GM23338 (cell line): ENCODE data around the gene TMEM214. TPM values are rescaled to one million over a fixed set of nuclear protein-coding genes. Genes with fewer than 3 reads are reported as not detected.

Experiments
- ATAC-seq: fragments of 200-7000 bp; cut with Tn5 transposase; 3 replicates; pipeline ENCODE4 v1.9.1; 2020
- DNase-seq: peaks from one replicate; pipeline ENCODE4 v3.0.0-alpha.2; 2015; ENCODE audit warnings: low spot score
- H2AFZ ChIP-seq: fragments of 200-600 bp; sonication (generic); 2 replicates; pipeline ENCODE4 v1.8.0; 2016; ENCODE audit warnings: antibody characterized with exemption, mild to moderate bottlenecking, moderate library complexity
- H3F3A ChIP-seq: fragments of 200-600 bp; sonication (generic); replicated peaks from 2 replicates; pipeline ENCODE4 v1.8.0; 2017; ENCODE audit warnings: antibody characterized with exemption, mixed run types, low read depth
- H3K27ac ChIP-seq: fragments of 200-600 bp; sonication (generic); 2 replicates; pipeline ENCODE4 v1.6.1; 2016; ENCODE audit warnings: low read depth
- H3K27me3 ChIP-seq: fragments of 200-600 bp; sonication (generic); 2 replicates; pipeline ENCODE4 v1.8.0; 2016; ENCODE audit warnings: mild to moderate bottlenecking, mixed run types, moderate library complexity; ENCODE audit not compliant: insufficient read depth
- H3K36me3 ChIP-seq: fragments of 200-600 bp; sonication (generic); 2 replicates; pipeline ENCODE4 v1.8.0; 2016; ENCODE audit warnings: mild to moderate bottlenecking; ENCODE audit not compliant: insufficient read depth
- H3K4me1 ChIP-seq: fragments of 200-600 bp; sonication (generic); 2 replicates; pipeline ENCODE4 v1.8.0; 2016; ENCODE audit warnings: mild to moderate bottlenecking, moderate library complexity; ENCODE audit not compliant: insufficient read depth
- H3K4me2 ChIP-seq: fragments of 200-600 bp; sonication (generic); 2 replicates; pipeline ENCODE4 v1.7.1; 2017; ENCODE audit warnings: mixed run types
- H3K4me3 ChIP-seq: fragments of 200-600 bp; sonication (generic); 2 replicates; pipeline ENCODE4 v1.6.1; 2016; ENCODE audit warnings: mixed run types
- H3K79me2 ChIP-seq: fragments of 200-600 bp; sonication (generic); replicated peaks from 2 replicates; pipeline ENCODE4 v1.8.0; 2017; ENCODE audit warnings: mild to moderate bottlenecking; ENCODE audit not compliant: insufficient read depth
- H3K9me2 ChIP-seq: fragments of 200-600 bp; sonication (generic); 2 replicates; pipeline ENCODE4 v1.8.0; 2017; ENCODE audit not compliant: insufficient read depth
- H4K20me1 ChIP-seq: fragments of 200-600 bp; sonication (generic); replicated peaks from 2 replicates; pipeline ENCODE4 v1.8.0; 2017; ENCODE audit warnings: mild to moderate bottlenecking; ENCODE audit not compliant: insufficient read depth
- H3K27ac Mint-ChIP-seq: 2 replicates; pipeline ENCODE4 v1.8.0; 2020; ENCODE audit warnings: inconsistent platforms, mild to moderate bottlenecking, moderate library complexity, mixed read lengths
- H3K27me3 Mint-ChIP-seq: 3 replicates; pipeline ENCODE4 v1.8.0; 2022; ENCODE audit warnings: low read depth, mild to moderate bottlenecking, moderate library complexity, mixed read lengths, inconsistent platforms; ENCODE audit not compliant: insufficient read depth, poor library complexity
- H3K36me3 Mint-ChIP-seq: 3 replicates; pipeline ENCODE4 v1.8.0; 2021; ENCODE audit warnings: low read depth, mild to moderate bottlenecking, inconsistent platforms, moderate library complexity, mixed read lengths
- H3K4me1 Mint-ChIP-seq: 3 replicates; pipeline ENCODE4 v1.8.0; 2020; ENCODE audit warnings: mild to moderate bottlenecking, inconsistent platforms, mixed read lengths
- H3K4me3 Mint-ChIP-seq: 3 replicates; pipeline ENCODE4 v1.8.0; 2021; ENCODE audit warnings: moderate library complexity, mild to moderate bottlenecking, inconsistent platforms, mixed read lengths
- H3K9me3 Mint-ChIP-seq: 3 replicates; pipeline ENCODE4 v1.8.0; 2020; ENCODE audit warnings: moderate library complexity, mild to moderate bottlenecking, inconsistent platforms, mixed read lengths
- CREB1 ChIP-seq: fragments of 250-450 bp; sonication (Bioruptor Pico); IDR thresholded peaks from 2 replicates; pipeline ENCODE4 v1.5.0; 2020; ENCODE audit warnings: low read depth, mild to moderate bottlenecking, moderate library complexity
- EZH2 ChIP-seq: fragments of 200-600 bp; sonication (generic); IDR thresholded peaks from one replicate; pipeline ENCODE4 v1.8.0; 2017; ENCODE audit warnings: antibody characterized with exemption, mild to moderate bottlenecking, low read depth; ENCODE audit not compliant: unreplicated experiment
- JUNB ChIP-seq: IDR thresholded peaks from one replicate; pipeline ENCODE4 v1.6.1; 2016; ENCODE audit warnings: antibody characterized with exemption; ENCODE audit not compliant: unreplicated experiment
- NANOG ChIP-seq: IDR thresholded peaks from 2 replicates; pipeline ENCODE4 v1.6.1; 2016; ENCODE audit warnings: antibody characterized with exemption, borderline replicate concordance
- POLR2AphosphoS5 ChIP-seq: IDR thresholded peaks from 2 replicates; pipeline ENCODE4 v1.6.1; 2016; ENCODE audit warnings: antibody characterized with exemption, low read depth
- STAT1 ChIP-seq: IDR thresholded peaks from one replicate; pipeline ENCODE4 v1.6.1; 2016; ENCODE audit warnings: antibody characterized with exemption; ENCODE audit not compliant: unreplicated experiment
- ZNF114 ChIP-seq: fragments of 250-450 bp; sonication (Bioruptor Pico); IDR thresholded peaks from 2 replicates; pipeline ENCODE4 v1.5.0; 2020; ENCODE audit warnings: mild to moderate bottlenecking, moderate library complexity
- polyA plus RNA-seq: library from polyadenylated mRNA; unstranded; fragments of >200 nt; fragmentation: Nextera tagmentation; extraction: Ambion mirVana; gene quantifications from 2 replicates; pipeline ENCODE4 v1.2.1, GENCODE V29; 2016
- total RNA-seq: library from RNA; depleted of rRNA; stranded (reverse); fragments of >200 nt; shearing (Covaris generic); gene quantifications from 2 replicates; pipeline ENCODE4 v1.2.3, GENCODE V29; 2014
- TF ChIP-seq, protein P1 (sequence below): IDR thresholded peaks from 2 replicates; pipeline ENCODE4 v1.6.1; 2016; ENCODE audit warnings: antibody characterized with exemption
- TF ChIP-seq, protein P2 (sequence below): fragments of 250-450 bp; sonication (Bioruptor Pico); IDR thresholded peaks from 2 replicates; pipeline ENCODE4 v1.5.0; 2020; ENCODE audit warnings: mild to moderate bottlenecking, moderate library complexity
- TF ChIP-seq, protein P3 (sequence below), 2 experiments: fragments of 200-600 bp in 1 of 2; sonication (generic) in 1 of 2; conservative IDR thresholded peaks; 2 replicates each; pipeline versions ENCODE4 v1.5.1 to v1.6.1; 2016 to 2017; ENCODE audit warnings: antibody characterized with exemption in 2 of 2, low read depth in 2 of 2, mild to moderate bottlenecking in 2 of 2, moderate library complexity in 1 of 2

TMEM214 gene
- total and polyA plus RNA-seq, 2 experiments from 2014 or later: 18.4 to 36.5 TPM

DNA sequence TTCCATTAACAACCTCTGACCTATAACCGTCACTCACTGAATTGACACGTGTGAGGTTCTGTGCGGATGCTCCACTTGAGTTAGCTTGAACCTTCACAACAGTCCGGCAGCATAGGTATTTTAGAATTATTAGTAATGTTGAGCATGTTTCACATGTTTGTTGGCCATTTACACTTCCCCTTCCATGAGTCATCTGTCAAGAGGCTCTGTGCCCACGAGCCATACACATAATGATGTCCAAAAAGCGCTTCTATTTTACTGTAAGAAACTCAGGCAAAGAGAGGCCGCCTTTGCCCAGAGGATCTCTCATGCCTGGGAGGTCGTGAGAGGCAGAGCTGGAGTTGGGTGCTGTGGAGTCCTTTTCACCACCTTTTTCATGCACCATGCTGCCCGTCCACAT, 28.9 kb upstream of the TMEM214 start:
- no peak overlapping the region for H3K4me3 Mint-ChIP-seq
- Histone ChIP-seq H4K20me1 (0 out of 2 replicates have a peak, but pooled peaks cover 3% of the 10 kb centered on the region), H3K79me2 (no peaks in the 10 kb centered on the region), H2AFZ (no peak overlapping the region), H3F3A (no peaks in the 10 kb centered on the region), H3K27me3 (no peaks in the 10 kb centered on the region), H3K27ac (no peak overlapping the region), H3K36me3 (no peaks in the 10 kb centered on the region), H3K4me2 (no peak overlapping the region), H3K4me3 (no peak overlapping the region), H3K9me2 (no peaks in the 10 kb centered on the region), H3K4me1 (no peaks in the 10 kb centered on the region)
- no peaks in the 10 kb centered on the region for H3K36me3 Mint-ChIP-seq
- peaks cover 4% of the 10 kb centered on the region; the same call in 2 of the 3 replicates for H3K4me1 Mint-ChIP-seq
- no peak for DNase-seq
- no peaks in the 10 kb centered on the region for H3K9me3 Mint-ChIP-seq
- no peak overlapping the region for H3K27ac Mint-ChIP-seq
- no peaks in the 10 kb centered on the region for H3K27me3 Mint-ChIP-seq
- ATAC-seq: no peak
- no peak for TF ChIP-seq POLR2AphosphoS5
- TF ChIP-seq STAT1: no peak
- no peak for TF ChIP-seq JUNB
- TF ChIP-seq ZNF114 (CRISPR knock-in tag): no peak
- TF ChIP-seq, protein P1, sequence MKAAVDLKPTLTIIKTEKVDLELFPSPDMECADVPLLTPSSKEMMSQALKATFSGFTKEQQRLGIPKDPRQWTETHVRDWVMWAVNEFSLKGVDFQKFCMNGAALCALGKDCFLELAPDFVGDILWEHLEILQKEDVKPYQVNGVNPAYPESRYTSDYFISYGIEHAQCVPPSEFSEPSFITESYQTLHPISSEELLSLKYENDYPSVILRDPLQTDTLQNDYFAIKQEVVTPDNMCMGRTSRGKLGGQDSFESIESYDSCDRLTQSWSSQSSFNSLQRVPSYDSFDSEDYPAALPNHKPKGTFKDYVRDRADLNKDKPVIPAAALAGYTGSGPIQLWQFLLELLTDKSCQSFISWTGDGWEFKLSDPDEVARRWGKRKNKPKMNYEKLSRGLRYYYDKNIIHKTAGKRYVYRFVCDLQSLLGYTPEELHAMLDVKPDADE: no peak

DNA sequence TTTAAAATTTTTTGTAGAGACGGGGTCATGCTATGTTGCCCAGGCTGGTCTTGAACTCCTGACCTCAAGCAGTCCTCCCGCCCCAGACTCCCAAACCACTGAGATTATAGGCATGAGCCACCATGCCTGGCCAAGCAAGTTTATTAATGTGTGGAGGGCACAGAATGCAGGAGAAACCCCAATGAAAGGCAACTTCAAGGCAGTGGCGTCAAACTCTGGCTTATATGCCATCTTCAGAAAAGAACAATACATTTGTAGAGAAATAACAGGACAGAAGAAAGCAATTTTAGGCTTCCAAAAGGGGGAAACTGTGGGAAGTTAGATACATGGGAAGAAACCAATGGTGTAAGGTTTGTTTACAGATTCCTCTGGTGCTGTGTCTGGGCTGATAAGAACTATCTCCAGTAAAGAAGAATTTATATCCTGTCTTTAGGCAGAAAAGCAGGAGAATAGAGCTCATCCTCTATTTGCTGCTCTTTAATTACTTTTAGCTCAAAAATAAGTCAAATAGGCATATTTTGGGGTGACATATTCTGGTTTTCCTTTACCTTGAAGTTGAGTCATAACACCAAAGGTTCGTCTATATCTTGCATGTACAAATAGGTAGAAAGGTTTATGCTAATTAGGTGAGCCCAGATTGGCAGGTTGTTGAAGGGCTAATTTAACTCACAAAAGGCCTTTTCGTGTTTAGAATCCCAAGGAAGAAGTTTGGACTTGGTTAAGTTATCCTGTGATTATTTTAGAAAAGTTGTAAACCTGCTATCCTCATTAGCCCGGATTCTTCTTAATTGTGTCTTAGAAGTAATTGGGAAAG, 26.0 kb upstream of the TMEM214 start:
- Histone ChIP-seq H3K4me2 (no peak overlapping the region), H3K9me2 (no peaks in the 10 kb centered on the region), H2AFZ (no peak overlapping the region), H3K27ac (no peak overlapping the region), H3K79me2 (no peaks in the 10 kb centered on the region), H3K4me3 (no peak overlapping the region), H3K4me1 (no peaks in the 10 kb centered on the region), H3K27me3 (no peaks in the 10 kb centered on the region), H4K20me1 (0 out of 2 replicates have a peak, but pooled peaks cover 3% of the 10 kb centered on the region), H3F3A (no peaks in the 10 kb centered on the region), H3K36me3 (no peaks in the 10 kb centered on the region)
- no peak for DNase-seq
- H3K27ac Mint-ChIP-seq: no peak overlapping the region
- H3K4me1 Mint-ChIP-seq: peaks cover 4% of the 10 kb centered on the region
- no peaks in the 10 kb centered on the region for H3K9me3 Mint-ChIP-seq
- H3K27me3 Mint-ChIP-seq: peaks cover 1% of the 10 kb centered on the region
- H3K4me3 Mint-ChIP-seq: no peak overlapping the region
- ATAC-seq: no peak
- H3K36me3 Mint-ChIP-seq: no peaks in the 10 kb centered on the region; the same call in 2 of the 3 replicates
- TF ChIP-seq STAT1: no peak
- no peak for TF ChIP-seq NANOG
- TF ChIP-seq JUNB: no peak
- TF ChIP-seq ZNF114 (CRISPR knock-in tag): no peak
- no peak for TF ChIP-seq EZH2
- TF ChIP-seq, protein P2, sequence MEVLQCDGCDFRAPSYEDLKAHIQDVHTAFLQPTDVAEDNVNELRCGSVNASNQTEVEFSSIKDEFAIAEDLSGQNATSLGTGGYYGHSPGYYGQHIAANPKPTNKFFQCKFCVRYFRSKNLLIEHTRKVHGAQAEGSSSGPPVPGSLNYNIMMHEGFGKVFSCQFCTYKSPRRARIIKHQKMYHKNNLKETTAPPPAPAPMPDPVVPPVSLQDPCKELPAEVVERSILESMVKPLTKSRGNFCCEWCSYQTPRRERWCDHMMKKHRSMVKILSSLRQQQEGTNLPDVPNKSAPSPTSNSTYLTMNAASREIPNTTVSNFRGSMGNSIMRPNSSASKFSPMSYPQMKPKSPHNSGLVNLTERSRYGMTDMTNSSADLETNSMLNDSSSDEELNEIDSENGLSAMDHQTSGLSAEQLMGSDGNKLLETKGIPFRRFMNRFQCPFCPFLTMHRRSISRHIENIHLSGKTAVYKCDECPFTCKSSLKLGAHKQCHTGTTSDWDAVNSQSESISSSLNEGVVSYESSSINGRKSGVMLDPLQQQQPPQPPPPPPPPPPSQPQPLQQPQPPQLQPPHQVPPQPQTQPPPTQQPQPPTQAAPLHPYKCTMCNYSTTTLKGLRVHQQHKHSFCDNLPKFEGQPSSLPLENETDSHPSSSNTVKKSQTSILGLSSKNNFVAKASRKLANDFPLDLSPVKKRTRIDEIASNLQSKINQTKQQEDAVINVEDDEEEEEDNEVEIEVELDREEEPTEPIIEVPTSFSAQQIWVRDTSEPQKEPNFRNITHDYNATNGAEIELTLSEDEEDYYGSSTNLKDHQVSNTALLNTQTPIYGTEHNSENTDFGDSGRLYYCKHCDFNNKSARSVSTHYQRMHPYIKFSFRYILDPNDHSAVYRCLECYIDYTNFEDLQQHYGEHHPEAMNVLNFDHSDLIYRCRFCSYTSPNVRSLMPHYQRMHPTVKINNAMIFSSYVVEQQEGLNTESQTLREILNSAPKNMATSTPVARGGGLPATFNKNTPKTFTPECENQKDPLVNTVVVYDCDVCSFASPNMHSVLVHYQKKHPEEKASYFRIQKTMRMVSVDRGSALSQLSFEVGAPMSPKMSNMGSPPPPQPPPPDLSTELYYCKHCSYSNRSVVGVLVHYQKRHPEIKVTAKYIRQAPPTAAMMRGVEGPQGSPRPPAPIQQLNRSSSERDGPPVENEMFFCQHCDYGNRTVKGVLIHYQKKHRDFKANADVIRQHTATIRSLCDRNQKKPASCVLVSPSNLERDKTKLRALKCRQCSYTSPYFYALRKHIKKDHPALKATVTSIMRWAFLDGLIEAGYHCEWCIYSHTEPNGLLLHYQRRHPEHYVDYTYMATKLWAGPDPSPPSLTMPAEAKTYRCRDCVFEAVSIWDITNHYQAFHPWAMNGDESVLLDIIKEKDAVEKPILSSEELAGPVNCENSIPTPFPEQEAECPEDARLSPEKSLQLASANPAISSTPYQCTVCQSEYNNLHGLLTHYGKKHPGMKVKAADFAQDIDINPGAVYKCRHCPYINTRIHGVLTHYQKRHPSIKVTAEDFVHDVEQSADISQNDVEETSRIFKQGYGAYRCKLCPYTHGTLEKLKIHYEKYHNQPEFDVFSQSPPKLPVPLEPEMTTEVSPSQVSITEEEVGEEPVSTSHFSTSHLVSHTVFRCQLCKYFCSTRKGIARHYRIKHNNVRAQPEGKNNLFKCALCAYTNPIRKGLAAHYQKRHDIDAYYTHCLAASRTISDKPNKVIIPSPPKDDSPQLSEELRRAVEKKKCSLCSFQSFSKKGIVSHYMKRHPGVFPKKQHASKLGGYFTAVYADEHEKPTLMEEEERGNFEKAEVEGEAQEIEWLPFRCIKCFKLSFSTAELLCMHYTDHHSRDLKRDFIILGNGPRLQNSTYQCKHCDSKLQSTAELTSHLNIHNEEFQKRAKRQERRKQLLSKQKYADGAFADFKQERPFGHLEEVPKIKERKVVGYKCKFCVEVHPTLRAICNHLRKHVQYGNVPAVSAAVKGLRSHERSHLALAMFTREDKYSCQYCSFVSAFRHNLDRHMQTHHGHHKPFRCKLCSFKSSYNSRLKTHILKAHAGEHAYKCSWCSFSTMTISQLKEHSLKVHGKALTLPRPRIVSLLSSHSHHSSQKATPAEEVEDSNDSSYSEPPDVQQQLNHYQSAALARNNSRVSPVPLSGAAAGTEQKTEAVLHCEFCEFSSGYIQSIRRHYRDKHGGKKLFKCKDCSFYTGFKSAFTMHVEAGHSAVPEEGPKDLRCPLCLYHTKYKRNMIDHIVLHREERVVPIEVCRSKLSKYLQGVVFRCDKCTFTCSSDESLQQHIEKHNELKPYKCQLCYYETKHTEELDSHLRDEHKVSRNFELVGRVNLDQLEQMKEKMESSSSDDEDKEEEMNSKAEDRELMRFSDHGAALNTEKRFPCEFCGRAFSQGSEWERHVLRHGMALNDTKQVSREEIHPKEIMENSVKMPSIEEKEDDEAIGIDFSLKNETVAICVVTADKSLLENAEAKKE (CRISPR knock-in tag): no peak
- TF ChIP-seq POLR2AphosphoS5: no peak
- TF ChIP-seq, protein P1: no peak
- TF ChIP-seq, protein P3, sequence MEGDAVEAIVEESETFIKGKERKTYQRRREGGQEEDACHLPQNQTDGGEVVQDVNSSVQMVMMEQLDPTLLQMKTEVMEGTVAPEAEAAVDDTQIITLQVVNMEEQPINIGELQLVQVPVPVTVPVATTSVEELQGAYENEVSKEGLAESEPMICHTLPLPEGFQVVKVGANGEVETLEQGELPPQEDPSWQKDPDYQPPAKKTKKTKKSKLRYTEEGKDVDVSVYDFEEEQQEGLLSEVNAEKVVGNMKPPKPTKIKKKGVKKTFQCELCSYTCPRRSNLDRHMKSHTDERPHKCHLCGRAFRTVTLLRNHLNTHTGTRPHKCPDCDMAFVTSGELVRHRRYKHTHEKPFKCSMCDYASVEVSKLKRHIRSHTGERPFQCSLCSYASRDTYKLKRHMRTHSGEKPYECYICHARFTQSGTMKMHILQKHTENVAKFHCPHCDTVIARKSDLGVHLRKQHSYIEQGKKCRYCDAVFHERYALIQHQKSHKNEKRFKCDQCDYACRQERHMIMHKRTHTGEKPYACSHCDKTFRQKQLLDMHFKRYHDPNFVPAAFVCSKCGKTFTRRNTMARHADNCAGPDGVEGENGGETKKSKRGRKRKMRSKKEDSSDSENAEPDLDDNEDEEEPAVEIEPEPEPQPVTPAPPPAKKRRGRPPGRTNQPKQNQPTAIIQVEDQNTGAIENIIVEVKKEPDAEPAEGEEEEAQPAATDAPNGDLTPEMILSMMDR (conservative IDR thresholded peaks at IDR 0.05; ENCODE audit: low read depth in 2 of 2): no peak
- TF ChIP-seq CREB1 (CRISPR knock-in tag): no peak
